Panc1 (cell line): ENCODE results near the gene CEP128.

Experiments used
- CTCF ChIP-seq: fragments of 450-650 bp; IDR thresholded peaks from 2 replicates; pipeline ENCODE4 v1.5.1; 2017; ENCODE audit warnings: mild to moderate bottlenecking
- POLR2AphosphoS5 ChIP-seq: IDR thresholded peaks from 2 replicates; pipeline ENCODE4 v1.6.1; 2012; ENCODE audit warnings: mild to moderate bottlenecking, low read depth, low read length, moderate library complexity
- TCF7L2 ChIP-seq: IDR thresholded peaks from 2 replicates; pipeline ENCODE4 v1.6.1; 2011; ENCODE audit warnings: mild to moderate bottlenecking, low read depth, low read length, inconsistent platforms

GRCh38 chr14:80955416-80955941, 13.9 kb upstream of the CEP128 start, which contains the start of gene TSHR:
- TF ChIP-seq CTCF, result no peak
- no peak for TF ChIP-seq TCF7L2
- TF ChIP-seq POLR2AphosphoS5, result no peak
